Subcutaneous abdominal adipose tissue (tissue), 5 donors: ENCODE measurements around the gene AARS2.
"Not testable (repeated sequence)": the region's sequence is repeated elsewhere in the genome, so short reads cannot be mapped to it uniquely, and the experiment has no call there.

Source experiments
- H3K27ac ChIP-seq: one replicate; pipeline ENCODE4 v1.7.0; 2013; ENCODE audit warnings: low read depth, mild to moderate bottlenecking, inconsistent platforms, low read length, moderate library complexity
- H3K27me3 ChIP-seq, 5 donors: one replicate each; pipeline ENCODE4 v1.7.0; 2013; ENCODE audit warnings: low read length in 5 of 5, inconsistent platforms in 1 of 5; ENCODE audit not compliant: control insufficient read depth in 5 of 5, insufficient read depth in 4 of 5
- H3K36me3 ChIP-seq, 5 donors: one replicate each; pipeline ENCODE4 v1.7.0; 2013; ENCODE audit warnings: low read length in 5 of 5; ENCODE audit not compliant: control insufficient read depth in 5 of 5, insufficient read depth in 5 of 5
- H3K4me1 ChIP-seq, 5 donors: one replicate each; pipeline ENCODE4 v1.7.0; 2013; ENCODE audit warnings: low read length in 5 of 5, mild to moderate bottlenecking in 3 of 5, moderate library complexity in 1 of 5; ENCODE audit not compliant: control insufficient read depth in 5 of 5, insufficient read depth in 5 of 5
- H3K4me3 ChIP-seq, 5 donors: one replicate each; pipeline ENCODE4 v1.7.0; 2013; ENCODE audit warnings: low read length in 5 of 5, low read depth in 1 of 5
- H3K9ac ChIP-seq, 5 donors: one replicate each; pipeline ENCODE4 v1.7.0; 2013; ENCODE audit warnings: low read length in 5 of 5, mild to moderate bottlenecking in 4 of 5, moderate library complexity in 3 of 5
- H3K9me3 ChIP-seq, 5 donors: one replicate each; pipeline ENCODE4 v1.7.0; 2013; ENCODE audit warnings: low read length in 5 of 5; ENCODE audit not compliant: control insufficient read depth in 5 of 5
- donor health status: healthy.
- donor health status: healthy.
- donor health status: healthy.
- donor health status: healthy.
- donor health status: healthy.

AARS2 gene

DNA sequence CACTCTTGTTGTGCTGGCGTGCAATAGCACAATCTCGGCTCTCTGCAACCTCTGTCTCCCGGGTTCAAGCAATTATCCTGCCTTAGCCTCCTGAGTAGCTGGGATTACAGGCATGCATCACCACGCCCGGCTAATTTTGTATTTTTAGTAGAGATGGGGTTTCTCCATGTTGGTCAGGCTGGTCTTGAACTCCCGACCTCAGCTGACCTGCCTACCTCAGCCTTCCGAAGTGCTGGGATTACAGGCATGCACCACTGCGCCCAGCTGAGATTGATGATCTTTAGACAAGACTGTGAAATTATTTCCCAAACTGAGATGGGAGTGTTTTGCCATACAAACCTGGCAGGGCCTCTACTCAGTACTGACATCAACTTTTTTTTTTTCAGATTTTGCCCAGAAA lies 1.5 kb upstream of the AARS2 start:
- Histone ChIP-seq H3K4me1 (peaks cover 2 to 24% (median 12%) of the 10 kb centered on the region in 5 donors), H3K36me3 (peaks cover 5 to 19% (median 18%) of the 10 kb centered on the region in 5 donors)
- not testable (repeated sequence) for H3K4me3 ChIP-seq, H3K9ac ChIP-seq, H3K9me3 ChIP-seq, H3K27me3 ChIP-seq, H3K27ac ChIP-seq

DNA sequence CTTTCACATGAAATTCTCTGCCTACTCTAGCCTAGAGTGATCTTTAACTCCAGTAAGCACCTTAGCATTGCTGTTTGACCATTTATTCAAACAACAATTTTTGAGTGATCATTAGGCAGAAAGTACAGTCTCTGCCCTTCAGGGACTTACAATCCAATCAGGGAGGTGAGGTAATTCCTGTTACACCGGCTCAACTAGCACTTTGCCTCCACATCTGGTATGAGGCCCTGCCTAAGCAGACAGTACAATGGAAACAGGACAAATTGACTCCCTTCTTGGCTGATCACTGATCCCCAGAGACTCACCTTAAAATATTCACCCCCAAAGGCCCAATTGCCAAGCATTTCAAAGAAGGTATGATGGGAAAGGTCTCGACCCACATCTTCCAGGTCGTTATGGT lies 1.4 kb downstream of the AARS2 start:
- Histone ChIP-seq H3K9ac (peak overlapping the region in 1 of 5 donors; percentile 95), H3K4me3 (peak overlapping the region in 1 of 5 donors; percentile 79), H3K27me3 (no peaks in the 10 kb centered on the region), H3K27ac (no peak overlapping the region), H3K36me3 (peaks cover 7 to 44% (median 41%) of the 10 kb centered on the region in 5 donors), H3K9me3 (no peaks in the 10 kb centered on the region), H3K4me1 (peaks cover 2 to 24% (median 12%) of the 10 kb centered on the region in 5 donors)

DNA sequence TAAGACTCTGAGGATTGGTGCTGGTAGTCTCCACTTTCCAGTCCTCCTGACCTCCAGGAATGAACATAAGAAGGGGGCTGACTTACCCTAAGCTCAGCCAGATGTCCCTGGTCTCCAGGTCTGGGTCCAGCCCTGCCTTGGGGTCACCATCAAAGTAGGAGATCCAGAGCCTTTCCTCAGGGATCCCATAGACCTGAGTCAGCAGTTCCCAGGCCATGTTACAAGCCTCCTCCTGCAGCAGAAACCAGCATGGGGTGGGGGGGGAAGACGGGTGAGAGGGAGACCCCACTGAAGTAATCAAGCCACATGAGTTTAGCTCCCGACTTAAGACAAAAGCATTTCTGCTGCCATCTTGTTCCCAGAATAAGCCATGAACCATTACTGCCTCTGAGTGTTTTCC lies 1.8 kb downstream of the AARS2 start:
- H3K9me3 ChIP-seq, result no peaks in the 10 kb centered on the region
- H3K27ac ChIP-seq, result no peak overlapping the region
- peaks cover 2 to 24% (median 12%) of the 10 kb centered on the region in 5 donors for H3K4me1 ChIP-seq
- H3K4me3 ChIP-seq, result no peak overlapping the region
- no peaks in the 10 kb centered on the region for H3K27me3 ChIP-seq
- H3K9ac ChIP-seq, result no peak overlapping the region
- peaks cover 7 to 48% (median 45%) of the 10 kb centered on the region in 5 donors for H3K36me3 ChIP-seq

- no peak overlapping the region for H3K27ac ChIP-seq
- no peaks in the 10 kb centered on the region for H3K9me3 ChIP-seq
- peaks cover 7 to 59% (median 56%) of the 10 kb centered on the region in 5 donors for H3K36me3 ChIP-seq
- H3K9ac ChIP-seq, result no peak overlapping the region
- peaks cover 2 to 18% (median 12%) of the 10 kb centered on the region in 5 donors for H3K4me1 ChIP-seq
- H3K4me3 ChIP-seq, result no peak overlapping the region
- H3K27me3 ChIP-seq, result no peaks in the 10 kb centered on the region
These were observed 2.9 kb downstream of the AARS2 start for GRCh38 chr6:44310241-44310640.

- Histone ChIP-seq H3K9ac (no peak overlapping the region), H3K36me3 (peaks cover 7 to 65% (median 62%) of the 10 kb centered on the region in 5 donors), H3K4me3 (no peak overlapping the region), H3K4me1 (peaks cover 2 to 18% (median 12%) of the 10 kb centered on the region in 5 donors), H3K27me3 (no peaks in the 10 kb centered on the region), H3K27ac (no peak overlapping the region), H3K9me3 (no peaks in the 10 kb centered on the region)
These were observed 3.5 kb downstream of the AARS2 start for GRCh38 chr6:44309631-44310030.

DNA sequence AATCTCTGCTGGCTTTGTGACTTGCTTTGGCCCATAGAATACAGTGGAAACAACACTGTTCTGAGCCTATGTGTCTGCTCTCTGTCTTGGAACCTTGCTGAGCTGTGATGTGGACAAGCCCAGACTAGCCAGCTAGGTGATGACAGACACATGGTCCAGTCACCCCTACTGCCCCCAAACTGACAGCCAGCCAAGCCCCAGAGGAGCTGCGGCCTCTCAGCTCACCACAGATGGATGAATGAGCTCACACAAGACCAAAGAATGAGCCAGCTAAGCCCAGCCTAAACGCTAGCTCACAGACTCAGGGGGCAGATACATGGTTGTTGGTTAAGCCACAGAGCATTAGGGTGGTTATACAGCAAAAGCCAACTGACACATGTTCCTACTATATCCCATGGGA lies 4.1 kb downstream of the AARS2 start:
- H3K4me3 ChIP-seq, result no peak overlapping the region
- no peaks in the 10 kb centered on the region for H3K9me3 ChIP-seq
- H3K36me3 ChIP-seq, result peaks cover 7 to 70% (median 67%) of the 10 kb centered on the region in 5 donors
- H3K4me1 ChIP-seq, result peaks cover 2 to 18% (median 12%) of the 10 kb centered on the region in 5 donors
- no peaks in the 10 kb centered on the region for H3K27me3 ChIP-seq
- H3K9ac ChIP-seq, result no peak overlapping the region
- H3K27ac ChIP-seq, result no peak overlapping the region

DNA sequence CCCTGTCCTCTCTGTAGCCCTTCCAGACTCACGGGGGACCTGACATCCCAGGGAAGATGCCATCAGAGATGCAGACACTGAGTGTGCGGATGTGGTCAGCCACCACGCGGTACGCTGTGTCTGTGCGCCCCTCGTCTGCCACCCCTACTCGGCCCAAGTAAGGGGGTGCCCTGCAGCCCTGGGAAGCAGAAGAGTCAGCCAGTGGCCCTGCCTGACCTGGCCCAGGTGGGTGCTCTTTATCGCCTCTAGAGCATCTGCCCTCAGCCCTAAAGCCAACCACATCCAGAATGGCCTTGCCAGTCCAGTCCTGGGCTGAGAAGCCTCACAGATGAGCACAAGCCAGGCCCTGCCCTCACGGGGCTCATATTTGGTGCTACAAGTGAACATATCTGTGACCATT lies 5.9 kb downstream of the AARS2 start:
- Histone ChIP-seq H3K9ac (no peak overlapping the region), H3K4me1 (peaks cover 0 to 5% (median 4%) of the 10 kb centered on the region in 5 donors), H3K9me3 (no peaks in the 10 kb centered on the region), H3K27me3 (no peaks in the 10 kb centered on the region), H3K36me3 (peaks cover 7 to 89% (median 86%) of the 10 kb centered on the region in 5 donors), H3K27ac (no peak overlapping the region), H3K4me3 (no peak overlapping the region)

DNA sequence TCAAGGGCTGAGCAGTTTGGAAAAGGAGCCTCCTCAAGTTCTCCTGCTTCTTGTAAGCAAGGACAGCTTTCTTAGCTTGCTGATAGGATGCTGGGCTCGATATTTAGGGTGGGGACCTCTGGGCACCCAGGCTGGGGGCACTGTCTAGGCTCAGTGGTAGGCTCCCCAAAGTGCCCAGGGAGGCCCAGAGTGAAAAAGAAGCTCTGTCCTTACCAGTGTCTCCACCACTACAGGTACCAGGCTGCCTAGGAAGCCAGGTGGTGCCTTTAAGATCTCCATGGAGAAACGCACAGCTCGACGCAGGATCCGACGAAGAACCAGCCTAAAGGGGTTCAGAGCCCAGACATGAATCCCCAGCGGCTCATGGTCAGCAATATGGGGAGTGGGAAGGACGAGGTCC lies 6.4 kb downstream of the AARS2 start:
- Histone ChIP-seq H3K9me3 (no peaks in the 10 kb centered on the region), H3K4me1 (peaks cover 0 to under 1% (median 0%) of the 10 kb centered on the region in 5 donors), H3K4me3 (no peak overlapping the region), H3K9ac (no peak overlapping the region), H3K36me3 (peaks cover 7 to 94% (median 91%) of the 10 kb centered on the region in 5 donors), H3K27me3 (no peaks in the 10 kb centered on the region), H3K27ac (no peak overlapping the region)

GRCh38 chr6:44305200-44305725 lies 7.9 kb downstream of the AARS2 start:
- no peak overlapping the region for H3K9ac ChIP-seq
- no peak overlapping the region for H3K4me3 ChIP-seq
- H3K36me3 ChIP-seq, result peaks cover 4 to 96% (median 94%) of the 10 kb centered on the region in 5 donors
- H3K27me3 ChIP-seq, result no peaks in the 10 kb centered on the region
- no peaks in the 10 kb centered on the region for H3K4me1 ChIP-seq
- no peak overlapping the region for H3K27ac ChIP-seq
- no peaks in the 10 kb centered on the region for H3K9me3 ChIP-seq

DNA sequence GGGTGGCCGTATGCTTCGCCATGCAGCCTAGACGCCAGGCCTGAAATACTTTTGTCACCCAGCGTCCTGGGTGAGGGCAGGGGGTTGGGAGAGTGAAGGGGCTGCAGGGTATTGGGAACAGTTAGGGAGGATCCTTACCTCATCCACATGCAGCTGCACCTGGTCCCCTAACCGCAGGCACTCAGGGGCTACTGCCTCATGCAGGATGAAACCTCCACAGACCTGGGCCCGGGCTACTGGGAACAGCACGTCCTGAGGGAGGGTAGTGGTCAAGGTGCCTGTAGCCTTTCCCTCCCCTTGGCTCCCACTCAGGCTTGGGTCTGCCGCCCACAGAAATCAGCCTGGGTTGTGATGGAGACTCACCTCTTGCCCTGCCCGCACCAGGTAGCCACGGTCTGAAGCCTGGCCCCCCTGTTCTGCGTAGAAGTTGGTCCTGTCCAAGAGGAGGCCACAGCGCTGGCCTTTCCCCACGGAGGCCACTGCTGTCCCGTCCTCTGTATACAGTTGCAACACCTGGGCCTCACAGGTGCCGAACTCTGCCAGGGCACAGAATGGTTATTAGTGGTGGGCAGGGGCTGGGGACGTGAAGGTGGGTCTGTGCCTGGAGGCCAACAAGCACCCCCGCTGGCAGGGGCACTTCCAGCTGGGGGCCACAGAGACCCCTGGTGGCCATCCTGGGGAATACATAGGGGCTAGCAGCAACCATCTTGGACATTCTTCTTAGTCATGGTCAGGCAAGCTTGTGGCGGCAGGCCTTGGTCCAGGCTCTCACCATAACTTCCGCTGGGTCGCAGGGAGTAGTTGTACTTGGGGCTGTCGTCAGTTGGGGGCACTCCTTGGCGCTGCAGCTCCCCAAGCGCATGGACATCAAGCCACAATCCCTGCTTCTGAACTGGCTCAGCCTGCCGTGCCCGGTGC lies 8.6 kb downstream of the AARS2 start:
- Histone ChIP-seq H3K4me3 (no peak overlapping the region), H3K36me3 (peaks cover under 1 to 91% (median 89%) of the 10 kb centered on the region in 5 donors), H3K27ac (no peak overlapping the region), H3K4me1 (no peaks in the 10 kb centered on the region), H3K9ac (no peak overlapping the region), H3K9me3 (no peaks in the 10 kb centered on the region), H3K27me3 (no peaks in the 10 kb centered on the region)
